Gastroesophageal sphincter (tissue), 3 donors: Measurements from ENCODE around the gene DNAJC5.

Source experiments
- CTCF ChIP-seq, 4 experiments: fragments of 200-600 bp in 2 of 4; fragments of 450-650 bp in 2 of 4; sonication (generic) in 1 of 4; IDR thresholded peaks; one replicate each; pipeline ENCODE4 v1.5.1; 2017 to 2019; ENCODE audit warnings: antibody characterized with exemption in 4 of 4, mild to moderate bottlenecking in 2 of 4, moderate library complexity in 2 of 4
- POLR2A ChIP-seq, 2 donors: fragments of 450-650 bp; IDR thresholded peaks; one replicate each; pipeline ENCODE4 v1.6.1; 2017; ENCODE audit warnings: antibody characterized with exemption in 2 of 2, mild to moderate bottlenecking in 2 of 2, moderate library complexity in 1 of 2
- POLR2AphosphoS5 ChIP-seq: sonication (generic); formaldehyde crosslinking; IDR thresholded peaks from one replicate; pipeline ENCODE4 v1.6.1; 2017; ENCODE audit warnings: antibody characterized with exemption

- TF ChIP-seq CTCF (IDR thresholded peaks at IDR 0.05) = no peak
- TF ChIP-seq POLR2A (IDR thresholded peaks at IDR 0.05) = no peak
- no peak for TF ChIP-seq POLR2AphosphoS5
Observed at GRCh38 chr20:63929071-63929470, 34.1 kb downstream of the DNAJC5 start.
